HFFc6 (cell line): ENCODE results near the gene MRGPRG. TPM values are rescaled to one million over a fixed set of nuclear protein-coding genes. Genes with fewer than 3 reads are reported as not detected.

ENCODE experiments used
- DNase-seq: peaks from one replicate; pipeline ENCODE4 v3.0.0-alpha.2; 2018
- H3K27ac Mint-ChIP-seq: 2 replicates; pipeline ENCODE4 v1.8.0; 2020; ENCODE audit warnings: mild to moderate bottlenecking, mixed read lengths
- H3K27me3 Mint-ChIP-seq: 2 replicates; pipeline ENCODE4 v1.8.0; 2021; ENCODE audit warnings: mild to moderate bottlenecking, moderate library complexity, mixed read lengths; ENCODE audit not compliant: insufficient read depth
- H3K36me3 Mint-ChIP-seq: 2 replicates; pipeline ENCODE4 v1.8.0; 2021; ENCODE audit warnings: low read depth, mixed read lengths
- H3K4me1 Mint-ChIP-seq: 2 replicates; pipeline ENCODE4 v1.8.0; 2020; ENCODE audit warnings: low read depth, mixed read lengths
- H3K4me3 Mint-ChIP-seq: 2 replicates; pipeline ENCODE4 v1.8.0; 2020; ENCODE audit warnings: mild to moderate bottlenecking, moderate library complexity, mixed read lengths
- H3K9me3 Mint-ChIP-seq: 2 replicates; pipeline ENCODE4 v1.8.0; 2020; ENCODE audit warnings: mild to moderate bottlenecking, mixed read lengths
- CTCF ChIP-seq: fragments of 200-600 bp; sonication (generic); IDR thresholded peaks from 2 replicates; pipeline ENCODE4 v1.5.0; 2021; ENCODE audit warnings: antibody characterized with exemption, mild to moderate bottlenecking
- total RNA-seq, 6 experiments: library from RNA; stranded (reverse); fragmentation: NEBNext Ultra II Directional; extraction: Animal tissue kit (Norgen Biotek cat#: 25700); gene quantifications; 2 replicates in 1 of 6; 3 replicates in 5 of 6; pipeline ENCODE4 v1.2.3, GENCODE V29; 2021

MRGPRG gene
- total RNA-seq, 6 experiments from 2014 or later = not detected

- peaks cover 17% of the 10 kb centered on the region for H3K27me3 Mint-ChIP-seq
- H3K4me1 Mint-ChIP-seq = peaks cover 7% of the 10 kb centered on the region; the same call in 1 of the 2 replicates
- H3K9me3 Mint-ChIP-seq = no peaks in the 10 kb centered on the region
- no peaks in the 10 kb centered on the region for H3K36me3 Mint-ChIP-seq
- no peak for TF ChIP-seq CTCF
- no peak overlapping the region for H3K4me3 Mint-ChIP-seq
- H3K27ac Mint-ChIP-seq = no peak overlapping the region
- DNase-seq = no peak
Observed at GRCh38 chr11:3226846-3227567, 8.4 kb upstream of the MRGPRG start.

GRCh38 chr11:3225826-3226750 lies 7.5 kb upstream of the MRGPRG start:
- Mint-ChIP-seq H3K4me1 (0 out of 2 replicates have a peak, but pooled peaks cover 6% of the 10 kb centered on the region), H3K9me3 (no peaks in the 10 kb centered on the region), H3K27ac (no peak overlapping the region), H3K27me3 (peaks cover 20% of the 10 kb centered on the region), H3K36me3 (no peaks in the 10 kb centered on the region), H3K4me3 (no peak overlapping the region)
- TF ChIP-seq CTCF = no peak
- DNase-seq = no peak

GRCh38 chr11:3225159-3225758 lies 6.6 kb upstream of the MRGPRG start:
- DNase-seq = no peak
- Mint-ChIP-seq H3K9me3 (no peaks in the 10 kb centered on the region), H3K4me3 (no peak overlapping the region), H3K27me3 (peaks cover 20% of the 10 kb centered on the region), H3K36me3 (no peaks in the 10 kb centered on the region), H3K27ac (no peak overlapping the region), H3K4me1 (0 out of 2 replicates have a peak, but pooled peaks cover 6% of the 10 kb centered on the region)
- no peak for TF ChIP-seq CTCF

- Mint-ChIP-seq H3K9me3 (no peaks in the 10 kb centered on the region), H3K36me3 (no peaks in the 10 kb centered on the region), H3K4me3 (no peak overlapping the region), H3K27me3 (peaks cover 26% of the 10 kb centered on the region), H3K27ac (no peak overlapping the region), H3K4me1 (0 out of 2 replicates have a peak, but pooled peaks cover 6% of the 10 kb centered on the region)
- TF ChIP-seq CTCF = no peak
- no peak for DNase-seq
Observed at GRCh38 chr11:3224401-3225057, 5.9 kb upstream of the MRGPRG start.

GRCh38 chr11:3223932-3224381 lies 5.3 kb upstream of the MRGPRG start:
- H3K4me3 Mint-ChIP-seq = no peak overlapping the region
- no peaks in the 10 kb centered on the region for H3K36me3 Mint-ChIP-seq
- no peak overlapping the region for H3K27ac Mint-ChIP-seq
- no peaks in the 10 kb centered on the region for H3K9me3 Mint-ChIP-seq
- peaks cover 27% of the 10 kb centered on the region for H3K27me3 Mint-ChIP-seq
- no peak for TF ChIP-seq CTCF
- no peak for DNase-seq
- 0 out of 2 replicates have a peak, but pooled peaks cover 6% of the 10 kb centered on the region for H3K4me1 Mint-ChIP-seq
